AG04449 (cell line): ENCODE data around the gene MTCP1.

Experiments used
- CTCF ChIA-PET: fragments of 350-600 bp; formaldehyde crosslinking; extraction: SDS; loops from one replicate; lab custom pipeline; 2021; ENCODE audit warnings: antibody characterized with exemption; lab: Yijun Ruan, JAX
- POLR2A ChIA-PET: fragments of 400-600, 350-600 bp; formaldehyde crosslinking; extraction: SDS; loops from one replicate; lab custom pipeline; 2020; ENCODE audit warnings: antibody characterized with exemption, inconsistent platforms; lab: Yijun Ruan, JAX
- DNase-seq: peaks from one replicate; pipeline ENCODE4 v3.0.0-alpha.2; 2010; ENCODE audit warnings: low read depth, low spot score
- H3K4me3 ChIP-seq: 2 replicates; pipeline ENCODE4 v1.5.1; 2011; ENCODE audit warnings: low read depth, mild to moderate bottlenecking, control low read depth, low read length
- TF ChIP-seq, protein P1 (sequence below): IDR thresholded peaks from one replicate; pipeline ENCODE4 v1.5.1; 2011; ENCODE audit warnings: mild to moderate bottlenecking, moderate library complexity, low read length, control low read depth, inconsistent platforms; ENCODE audit not compliant: insufficient read depth; ENCODE audit errors: missing control alignments

Gene MTCP1

DNA sequence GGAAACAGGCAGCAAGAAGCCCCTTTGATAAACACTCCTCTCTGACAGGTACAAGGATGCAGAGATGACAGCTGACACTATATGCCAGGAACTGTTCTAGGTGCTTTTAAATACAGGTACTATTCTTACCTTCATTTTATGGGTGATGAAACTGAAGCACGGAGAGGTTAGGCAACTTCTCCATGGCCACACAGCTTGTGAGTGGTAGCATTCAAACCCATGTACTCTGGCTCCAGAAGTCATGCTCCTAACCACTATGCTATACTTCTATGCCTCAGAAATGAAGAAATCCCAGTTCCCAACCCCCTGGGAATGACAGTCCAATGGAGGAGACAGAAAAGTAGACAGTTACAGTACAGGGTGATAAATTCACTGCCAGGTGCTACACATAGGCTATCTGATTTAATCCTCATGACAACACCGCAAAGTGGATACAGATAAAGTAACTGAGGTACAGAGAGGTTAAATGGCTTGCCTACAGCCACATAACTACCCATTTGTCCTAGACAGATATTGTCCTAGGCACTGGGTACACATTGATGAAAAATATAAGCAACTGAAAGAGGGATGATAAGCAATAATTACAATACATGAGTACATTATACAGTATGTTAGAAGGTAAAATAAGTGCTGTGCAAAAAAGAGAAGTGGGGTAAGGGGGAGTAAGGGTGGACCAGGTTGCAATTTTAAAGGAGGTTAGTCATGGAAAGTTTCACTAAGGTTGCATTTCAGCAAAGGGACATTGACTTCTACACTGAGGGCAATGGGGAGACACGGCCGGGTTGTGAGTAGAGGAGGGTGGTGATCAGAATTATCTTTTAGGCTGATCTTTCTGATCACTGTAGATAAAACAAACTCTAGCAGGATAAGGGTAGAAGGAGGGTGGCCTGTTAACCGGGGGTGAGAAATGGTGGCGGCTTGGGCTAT lies 46.8 kb downstream of the MTCP1 start:
- CTCF ChIA-PET, result no interaction called here
- no peak overlapping the region for H3K4me3 ChIP-seq
- no peak for DNase-seq
- TF ChIP-seq, protein P1, sequence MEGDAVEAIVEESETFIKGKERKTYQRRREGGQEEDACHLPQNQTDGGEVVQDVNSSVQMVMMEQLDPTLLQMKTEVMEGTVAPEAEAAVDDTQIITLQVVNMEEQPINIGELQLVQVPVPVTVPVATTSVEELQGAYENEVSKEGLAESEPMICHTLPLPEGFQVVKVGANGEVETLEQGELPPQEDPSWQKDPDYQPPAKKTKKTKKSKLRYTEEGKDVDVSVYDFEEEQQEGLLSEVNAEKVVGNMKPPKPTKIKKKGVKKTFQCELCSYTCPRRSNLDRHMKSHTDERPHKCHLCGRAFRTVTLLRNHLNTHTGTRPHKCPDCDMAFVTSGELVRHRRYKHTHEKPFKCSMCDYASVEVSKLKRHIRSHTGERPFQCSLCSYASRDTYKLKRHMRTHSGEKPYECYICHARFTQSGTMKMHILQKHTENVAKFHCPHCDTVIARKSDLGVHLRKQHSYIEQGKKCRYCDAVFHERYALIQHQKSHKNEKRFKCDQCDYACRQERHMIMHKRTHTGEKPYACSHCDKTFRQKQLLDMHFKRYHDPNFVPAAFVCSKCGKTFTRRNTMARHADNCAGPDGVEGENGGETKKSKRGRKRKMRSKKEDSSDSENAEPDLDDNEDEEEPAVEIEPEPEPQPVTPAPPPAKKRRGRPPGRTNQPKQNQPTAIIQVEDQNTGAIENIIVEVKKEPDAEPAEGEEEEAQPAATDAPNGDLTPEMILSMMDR, result no peak
- POLR2A ChIA-PET, result no interaction called here

DNA sequence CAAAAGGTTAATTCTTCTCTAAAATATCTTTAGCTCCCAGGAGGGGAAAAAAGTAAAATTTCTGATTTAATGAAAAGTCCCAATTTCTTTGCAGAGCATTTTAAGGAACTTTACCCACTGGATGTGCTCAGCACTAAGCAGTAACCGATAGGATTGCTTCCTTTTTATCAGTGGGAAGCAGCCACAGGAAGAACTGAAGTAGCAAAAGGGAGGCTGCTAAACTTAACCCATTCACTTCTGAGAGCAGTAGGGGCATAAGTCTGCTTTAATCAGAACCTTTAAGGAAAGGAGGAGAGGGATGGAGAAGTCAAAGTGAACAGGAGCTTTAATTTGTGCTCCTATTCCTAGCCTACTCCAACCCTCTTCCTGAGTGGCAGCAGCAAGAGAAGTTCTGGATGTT lies 48.4 kb downstream of the MTCP1 start, which contains the start of gene F8:
Gene F8 (minus strand): TSS at position 139 of the 400 bp plus-strand sequence. CDS start 171 bp downstream, outside the sequence.
- H3K4me3 ChIP-seq, result no peak within 1 kb of the TSS
- TF ChIP-seq, protein P1, result no peak
- CTCF ChIA-PET, result no interaction called here
- DNase-seq, result no peak
- POLR2A ChIA-PET, result no interaction called here

DNA sequence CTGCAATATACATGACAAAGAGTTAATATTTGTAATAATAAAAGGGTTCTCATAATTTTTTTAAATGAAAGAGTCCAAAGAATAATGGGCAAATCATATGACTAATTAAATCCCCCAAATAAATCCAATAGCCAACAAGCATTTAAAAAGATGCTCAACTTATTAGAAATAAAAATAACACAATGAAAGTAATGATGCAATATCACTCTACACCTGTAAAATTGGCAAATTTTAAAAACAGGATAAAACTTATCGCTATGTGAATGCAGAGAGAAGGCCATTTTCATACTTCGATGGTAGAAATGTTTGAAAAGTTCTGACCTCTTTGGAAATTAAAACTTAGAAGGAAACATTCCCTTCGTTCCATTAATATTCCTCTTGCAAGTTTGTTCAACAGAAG lies 50.3 kb downstream of the MTCP1 start:
- no peak overlapping the region for H3K4me3 ChIP-seq
- DNase-seq, result no peak
- ChIA-PET CTCF (no interaction called here), POLR2A (no interaction called here)
- TF ChIP-seq, protein P1, result no peak
